GM12875 (cell line): ENCODE measurements around the gene POLR1D.

Source experiments
- H3K4me3 ChIP-seq: one replicate; pipeline ENCODE4 v1.5.1; 2011; ENCODE audit warnings: low read depth, low read length, control low read depth
- CTCF ChIP-seq: IDR thresholded peaks from 2 replicates; pipeline ENCODE4 v1.5.1; 2011; ENCODE audit warnings: low read depth, mild to moderate bottlenecking, control low read depth, inconsistent platforms, low read length, moderate library complexity, borderline replicate concordance; ENCODE audit not compliant: insufficient read depth

POLR1D gene

GRCh38 chr13:27643334-27644132 is 21.8 kb downstream of the POLR1D start:
- H3K4me3 ChIP-seq = no peak overlapping the region
- TF ChIP-seq CTCF = no peak

GRCh38 chr13:27644302-27644701 is 22.6 kb downstream of the POLR1D start:
- TF ChIP-seq CTCF = no peak
- no peak overlapping the region for H3K4me3 ChIP-seq

- TF ChIP-seq CTCF = no peak
- H3K4me3 ChIP-seq = no peak overlapping the region
Observed at GRCh38 chr13:27650312-27650711, 28.6 kb downstream of the POLR1D start.

- H3K4me3 ChIP-seq = no peak overlapping the region
- TF ChIP-seq CTCF = no peak
Observed at GRCh38 chr13:27654059-27654458, 32.4 kb downstream of the POLR1D start.

- no peak overlapping the region for H3K4me3 ChIP-seq
Observed at GRCh38 chr13:27654816-27655215, 33.1 kb downstream of the POLR1D start.

GRCh38 chr13:27657724-27658123 is 36.0 kb downstream of the POLR1D start:
- H3K4me3 ChIP-seq = no peak overlapping the region
- TF ChIP-seq CTCF = no peak

More at GRCh38 chr13:27654816-27655215, 33.1 kb downstream of the POLR1D start:
- TF ChIP-seq CTCF = no peak

- TF ChIP-seq CTCF = no peak
- no peak overlapping the region for H3K4me3 ChIP-seq
Observed at GRCh38 chr13:27658546-27658945, 36.9 kb downstream of the POLR1D start.
